HT1080 (cell line): Measurements from ENCODE around the gene TCEA3. TPM values are rescaled to one million over a fixed set of nuclear protein-coding genes. Genes with fewer than 3 reads are reported as not detected.

Experiments used
- DNase-seq: peaks from one replicate; pipeline ENCODE4 v3.0.0-alpha.2; 2015; ENCODE audit warnings: low read depth
- total RNA-seq: library from RNA; depleted of rRNA; stranded (reverse); fragments of >200 nt; shearing (Covaris generic); gene quantifications from 2 replicates; pipeline ENCODE4 v1.2.3, GENCODE V29; 2014

The TCEA3 gene
- total RNA-seq, 1 experiment from 2014 or later, result 1.2 TPM

GRCh38 chr1:23421753-23422240, 2.8 kb downstream of the TCEA3 start:
- DNase-seq, result no peak

DNA sequence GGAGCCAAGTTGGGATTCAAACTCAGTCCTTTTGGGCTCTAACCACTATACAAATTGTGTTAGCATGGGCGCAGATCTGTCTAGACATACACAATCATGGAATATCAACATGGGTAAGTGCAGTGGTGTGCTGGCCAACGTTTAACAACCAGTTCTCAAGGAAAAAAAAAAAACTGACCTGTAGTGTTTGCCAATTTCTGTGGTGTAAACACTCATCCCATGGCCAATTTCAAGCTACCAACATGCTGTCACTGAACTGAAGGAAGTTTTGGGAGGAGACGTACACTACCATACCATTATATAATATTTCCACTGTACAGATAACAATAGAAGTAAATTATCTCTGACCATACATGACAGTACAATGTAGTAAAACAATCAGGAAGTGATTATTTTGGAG, 3.2 kb downstream of the TCEA3 start:
- no peak for DNase-seq

DNA sequence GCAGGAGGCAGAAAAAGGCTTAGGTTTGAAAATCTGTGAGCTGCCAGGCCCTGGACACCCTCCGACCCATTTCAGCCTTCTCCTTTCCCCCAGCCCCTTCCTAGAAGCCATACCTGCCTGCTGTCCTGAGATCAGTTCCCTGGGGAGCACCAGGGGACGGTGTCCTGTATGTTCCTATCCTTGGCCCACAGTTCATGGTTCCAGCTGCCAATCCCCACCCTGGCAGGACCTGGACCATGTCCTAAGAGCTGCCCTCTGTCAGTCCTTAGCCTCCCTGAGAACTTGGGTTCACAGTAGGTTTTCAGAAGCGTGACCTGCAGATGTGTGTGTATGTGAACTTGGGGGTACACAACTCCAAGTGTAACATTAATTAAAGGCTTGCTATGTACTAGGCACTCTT, 3.8 kb downstream of the TCEA3 start:
- no peak for DNase-seq

DNA sequence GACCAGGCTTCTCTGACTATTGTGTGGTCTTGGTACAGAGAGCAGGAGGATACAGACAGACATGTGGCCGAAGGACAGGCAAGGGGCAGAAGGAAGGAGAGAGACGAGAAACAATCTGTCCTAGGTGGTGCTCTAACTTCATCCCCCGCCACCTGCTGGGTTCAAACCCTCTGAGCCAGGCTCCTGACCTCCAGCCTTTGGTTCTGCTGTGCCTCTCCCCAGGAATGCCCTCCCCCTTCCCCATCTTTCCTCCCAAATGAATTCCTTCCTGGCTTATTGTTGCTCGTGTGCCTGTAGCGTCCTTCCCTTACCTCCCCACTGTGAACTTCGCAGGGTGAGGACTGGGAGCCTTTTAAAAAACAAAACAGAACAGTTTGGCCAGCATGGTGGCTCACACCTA, 5.4 kb downstream of the TCEA3 start:
- DNase-seq, result no peak

DNA sequence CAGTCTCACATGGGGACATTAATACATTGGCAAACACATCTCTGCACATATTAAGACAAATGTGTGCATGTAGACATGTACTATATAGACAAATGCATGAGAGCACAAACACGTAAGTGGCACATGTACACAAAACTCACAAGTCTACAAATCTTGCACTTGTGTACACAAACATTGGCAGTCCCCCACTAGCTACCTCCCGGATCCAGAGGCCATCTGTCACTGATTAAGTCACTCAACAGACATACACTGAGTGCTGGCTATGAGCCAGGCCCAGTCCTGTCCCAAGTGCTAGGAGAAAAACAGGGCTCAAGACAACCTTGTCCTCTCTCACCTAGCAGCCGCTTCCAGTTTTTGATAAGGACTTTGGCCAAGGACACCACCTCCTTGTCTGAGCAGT, 7.0 kb downstream of the TCEA3 start:
- DNase-seq, result no peak

DNA sequence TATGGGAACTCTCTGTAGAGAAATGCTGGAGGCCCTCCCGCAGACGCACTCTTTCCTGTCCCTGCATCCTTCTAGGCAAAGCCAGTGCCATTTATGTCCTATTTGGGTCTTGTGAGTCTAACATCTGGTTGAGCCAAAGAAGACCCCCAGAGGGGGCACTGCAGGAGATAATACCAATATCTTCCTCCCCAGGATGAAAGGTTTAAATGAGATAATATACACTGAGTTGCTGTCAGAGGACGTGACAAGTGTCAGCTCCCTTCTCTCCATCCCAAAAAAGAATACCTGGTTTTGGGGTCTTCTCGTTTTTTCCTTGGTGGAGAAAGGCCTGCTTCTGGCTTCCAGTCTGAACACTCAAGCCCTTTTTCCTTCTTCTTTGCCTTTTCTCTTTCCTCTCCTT, 7.6 kb downstream of the TCEA3 start:
- DNase-seq, result no peak

- DNase-seq, result no peak
Measured at GRCh38 chr1:23408797-23409290, 15.7 kb downstream of the TCEA3 start.

GRCh38 chr1:23407016-23407630, 17.4 kb downstream of the TCEA3 start:
- DNase-seq, result no peak

DNA sequence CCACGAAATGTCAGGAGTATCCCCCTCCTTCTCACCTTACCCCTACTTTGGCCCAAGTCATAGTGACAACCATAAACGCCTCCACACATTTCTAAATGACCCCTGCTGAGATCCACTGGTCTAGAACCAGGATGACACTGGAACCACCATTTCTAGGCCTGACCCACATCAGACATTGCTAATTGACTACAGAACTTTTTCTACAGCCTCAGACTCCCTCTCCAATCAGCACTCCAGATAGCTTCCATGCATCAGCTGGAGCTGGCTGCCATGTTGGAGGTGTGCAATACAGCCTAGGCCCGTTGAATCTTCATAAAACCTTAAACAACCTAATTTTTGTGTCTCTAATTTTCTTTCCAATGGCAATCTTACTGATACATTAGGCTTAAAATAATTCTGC, 18.6 kb downstream of the TCEA3 start:
- DNase-seq, result no peak

DNA sequence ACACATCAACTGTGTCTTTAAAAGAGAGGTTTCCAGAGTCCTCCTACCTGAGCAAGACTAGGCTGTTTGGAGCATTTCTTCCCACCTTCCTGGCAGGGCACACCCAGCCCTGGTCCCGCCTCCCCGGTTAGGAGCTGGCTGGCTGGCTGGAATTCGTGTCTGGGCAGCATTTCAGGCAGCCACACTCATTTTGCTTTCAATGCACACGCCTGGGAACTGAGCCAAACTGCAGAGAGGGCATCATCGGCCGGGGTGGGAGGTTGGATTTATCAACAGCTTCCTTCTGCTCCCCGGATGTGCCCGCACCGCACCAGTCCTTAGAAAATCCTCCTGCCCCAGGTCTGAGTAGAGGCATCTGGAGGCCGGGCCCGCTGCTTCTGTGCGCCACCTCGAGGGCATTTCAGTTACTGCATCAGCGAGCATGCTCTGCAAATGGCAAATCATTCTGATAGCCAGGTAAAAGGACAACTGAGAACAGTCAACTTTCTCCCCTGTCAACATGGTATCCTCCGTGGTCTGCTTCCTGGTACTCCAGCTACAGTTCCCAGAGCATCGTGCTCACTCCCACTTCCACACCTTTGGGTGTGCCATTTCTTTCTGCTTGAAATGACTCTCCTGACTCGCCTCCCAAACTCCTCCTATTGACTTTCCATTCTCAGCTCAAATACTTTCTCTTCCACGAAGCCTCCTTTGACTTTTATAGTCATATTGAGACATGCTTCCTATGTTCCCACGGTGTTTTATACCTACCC, 20.6 kb downstream of the TCEA3 start:
- DNase-seq, result peak; percentile 97

DNA sequence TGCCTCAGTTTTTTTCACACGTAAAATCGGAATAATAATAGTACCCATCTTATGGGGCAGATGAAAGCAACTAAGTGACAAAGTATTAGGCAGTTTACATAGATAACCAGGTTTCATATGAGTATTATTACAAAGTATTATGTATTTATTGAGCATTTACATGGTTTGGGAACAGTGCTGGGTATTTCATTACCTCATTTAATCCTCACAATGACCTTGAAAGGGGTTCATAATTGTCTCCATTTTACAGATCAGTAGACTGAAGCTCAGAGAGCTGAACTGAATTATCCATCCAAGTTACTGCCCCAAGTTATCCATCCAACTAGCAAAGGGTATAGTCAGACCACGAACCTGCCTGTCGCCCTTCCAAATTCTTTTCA, 21.2 kb downstream of the TCEA3 start:
- no peak for DNase-seq

DNA sequence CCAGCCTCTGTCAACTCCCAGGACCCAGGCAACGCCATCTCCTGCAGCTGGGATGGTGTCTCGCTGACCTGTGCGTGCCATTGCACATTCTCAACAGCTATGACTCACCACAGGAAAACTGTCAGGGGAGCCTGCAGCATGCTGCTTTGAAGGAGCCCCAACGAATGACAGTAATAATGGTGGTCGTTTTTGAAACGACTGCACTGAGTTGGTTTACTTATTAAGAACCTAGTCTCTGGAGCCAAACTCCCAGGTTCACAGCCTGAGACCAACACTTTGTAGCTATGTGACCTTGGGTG, 21.6 kb downstream of the TCEA3 start:
- DNase-seq, result peak; percentile 77

GRCh38 chr1:23402286-23403037, 22.1 kb downstream of the TCEA3 start:
- no peak for DNase-seq

DNA sequence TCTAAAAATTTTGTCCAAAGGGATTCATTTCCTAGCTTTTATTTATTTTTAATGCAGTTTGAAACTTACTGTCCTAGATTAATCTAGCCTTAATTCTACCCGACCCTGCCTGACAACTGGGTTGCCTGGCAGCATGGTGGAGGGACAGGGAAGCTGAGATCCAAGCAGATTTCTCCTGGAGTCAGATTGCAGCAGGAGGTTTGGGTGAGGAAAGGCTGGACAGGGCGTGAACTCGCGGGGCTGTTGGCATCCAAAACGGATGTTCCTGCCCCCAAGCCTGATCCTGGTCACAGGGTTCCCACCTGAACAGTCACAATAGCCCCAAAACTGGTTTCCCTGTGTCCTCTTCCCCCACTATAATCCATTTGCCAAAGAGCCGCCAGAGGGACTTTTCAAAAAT, 23.2 kb downstream of the TCEA3 start:
- no peak for DNase-seq

DNA sequence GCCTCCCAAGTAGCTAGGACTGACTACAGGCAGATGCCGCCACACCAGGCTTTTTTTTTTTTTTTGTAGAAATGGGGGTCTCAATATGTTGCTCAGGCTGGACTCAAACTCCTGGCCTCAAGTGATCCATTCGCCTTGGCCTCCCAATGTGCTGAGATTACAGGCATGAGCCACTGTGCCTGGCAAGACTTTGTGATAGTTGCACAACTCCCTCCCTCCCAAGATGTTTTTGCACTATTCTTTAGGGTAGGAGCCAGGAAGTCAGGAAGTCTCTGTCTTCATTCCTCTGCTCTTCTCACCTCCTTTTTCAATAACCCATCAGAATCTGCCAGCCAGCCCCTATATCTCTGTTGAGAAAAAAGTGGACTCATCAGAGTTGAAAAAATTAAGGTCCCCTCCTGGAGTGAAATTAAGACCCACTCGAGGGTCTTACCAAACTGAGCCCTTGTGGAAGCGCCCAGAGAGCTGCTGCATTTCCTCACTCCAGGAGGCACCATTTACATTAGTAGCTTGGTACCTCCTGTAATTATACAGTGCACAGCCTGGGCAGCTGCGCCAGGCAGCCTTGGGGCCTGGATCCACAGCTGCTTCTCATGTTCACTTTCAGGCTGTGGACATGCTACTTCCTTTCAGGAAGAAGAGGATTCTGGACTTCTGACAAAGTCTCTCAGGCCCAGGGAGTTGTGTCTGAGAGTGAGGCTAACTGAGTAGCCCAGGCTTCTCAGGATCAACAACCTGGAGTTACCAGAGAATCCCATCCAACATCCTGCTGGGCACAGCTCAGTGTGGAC, 24.0 kb downstream of the TCEA3 start:
- no peak for DNase-seq

GRCh38 chr1:23399229-23399628, 25.3 kb downstream of the TCEA3 start:
- no peak for DNase-seq

GRCh38 chr1:23397908-23398307, 26.6 kb downstream of the TCEA3 start:
- no peak for DNase-seq

- no peak for DNase-seq
Measured at GRCh38 chr1:23396380-23396779, 28.2 kb downstream of the TCEA3 start.

GRCh38 chr1:23395849-23396248, 28.7 kb downstream of the TCEA3 start:
- DNase-seq, result no peak

DNA sequence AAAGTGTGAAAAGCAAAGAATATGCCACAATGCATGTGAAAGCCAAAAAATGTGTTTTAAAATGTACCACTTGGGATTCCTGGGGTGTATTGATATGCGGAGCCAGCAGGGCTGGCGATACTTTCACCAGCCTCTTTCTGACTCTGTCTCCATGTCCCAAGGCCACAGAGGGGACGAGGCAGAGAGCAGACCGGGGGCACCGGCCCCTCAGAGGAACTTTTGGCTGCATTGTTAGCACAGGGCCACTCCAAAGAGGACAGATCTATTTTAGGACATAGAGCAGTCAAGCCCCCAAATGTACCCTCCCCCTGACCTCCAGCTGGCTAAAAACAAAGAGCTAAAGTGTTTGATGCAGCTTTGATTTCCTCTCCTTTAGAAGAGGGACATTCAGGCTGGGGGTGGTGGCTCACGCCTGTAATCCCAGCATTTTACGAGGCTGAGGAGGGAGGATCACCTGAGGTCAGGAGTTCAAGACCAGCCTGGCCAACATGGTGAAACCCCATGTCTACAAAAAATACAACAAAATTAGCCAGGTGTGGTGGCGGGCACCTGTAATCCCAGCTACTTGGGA, 29.3 kb downstream of the TCEA3 start:
- no peak for DNase-seq

DNA sequence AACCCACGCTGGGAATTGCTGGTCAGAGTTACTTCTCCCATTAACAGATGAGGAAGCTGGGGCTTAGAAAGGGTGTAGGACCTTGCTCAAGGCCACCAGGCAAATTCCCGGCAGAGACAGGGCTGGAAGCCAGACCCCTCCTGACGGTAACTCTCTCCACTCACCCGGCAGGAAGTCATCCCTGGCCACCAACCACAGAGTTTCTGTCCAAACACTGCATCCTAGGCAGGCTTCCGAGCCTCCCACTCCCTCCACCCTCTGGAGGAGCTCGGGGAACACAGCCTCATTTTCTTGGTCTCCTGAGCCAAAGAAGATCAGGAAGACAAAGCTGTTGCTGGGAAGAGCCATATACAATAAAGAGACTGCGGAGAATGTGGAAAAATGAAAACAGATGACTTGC, 29.9 kb downstream of the TCEA3 start:
- DNase-seq, result peak; percentile 78
